ENCODE results near the gene BLCAP.
"Not testable (repeated sequence)": the region's sequence is repeated elsewhere in the genome, so short reads cannot be mapped to it uniquely, and the experiment has no call there.

The BLCAP gene

DNA sequence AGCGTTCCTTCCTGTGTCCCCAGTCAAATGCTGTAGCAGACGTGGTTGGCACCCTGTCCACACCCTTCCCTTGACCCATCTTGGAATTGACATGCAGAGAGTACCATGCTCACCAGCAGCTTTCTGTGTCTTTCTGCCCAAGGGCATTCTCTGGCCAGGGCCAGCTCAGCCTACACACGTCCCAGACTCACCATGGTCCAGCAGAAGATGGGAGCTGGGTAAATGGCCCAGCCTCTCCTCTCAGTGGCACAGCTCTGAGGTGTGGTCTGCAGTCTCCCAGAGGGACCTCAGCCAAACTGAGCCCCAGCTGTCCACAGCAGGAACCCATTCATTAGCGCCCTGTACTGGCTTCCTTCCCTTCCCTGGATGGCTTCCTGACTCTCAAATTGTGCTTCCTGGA is 31.1 kb upstream of the BLCAP start:
- no peak overlapping the region for H3K27ac ChIP-seq (replicated peaks)
- H3K27me3 ChIP-seq (ENCODE audit: insufficient read depth, poor library complexity, severe bottlenecking): peaks cover 4% of the 10 kb centered on the region
- TF ChIP-seq SPI1 (IDR thresholded peaks at IDR 0.05; ENCODE audit: borderline replicate concordance, low read depth): no peak
- TF ChIP-seq, protein P1, sequence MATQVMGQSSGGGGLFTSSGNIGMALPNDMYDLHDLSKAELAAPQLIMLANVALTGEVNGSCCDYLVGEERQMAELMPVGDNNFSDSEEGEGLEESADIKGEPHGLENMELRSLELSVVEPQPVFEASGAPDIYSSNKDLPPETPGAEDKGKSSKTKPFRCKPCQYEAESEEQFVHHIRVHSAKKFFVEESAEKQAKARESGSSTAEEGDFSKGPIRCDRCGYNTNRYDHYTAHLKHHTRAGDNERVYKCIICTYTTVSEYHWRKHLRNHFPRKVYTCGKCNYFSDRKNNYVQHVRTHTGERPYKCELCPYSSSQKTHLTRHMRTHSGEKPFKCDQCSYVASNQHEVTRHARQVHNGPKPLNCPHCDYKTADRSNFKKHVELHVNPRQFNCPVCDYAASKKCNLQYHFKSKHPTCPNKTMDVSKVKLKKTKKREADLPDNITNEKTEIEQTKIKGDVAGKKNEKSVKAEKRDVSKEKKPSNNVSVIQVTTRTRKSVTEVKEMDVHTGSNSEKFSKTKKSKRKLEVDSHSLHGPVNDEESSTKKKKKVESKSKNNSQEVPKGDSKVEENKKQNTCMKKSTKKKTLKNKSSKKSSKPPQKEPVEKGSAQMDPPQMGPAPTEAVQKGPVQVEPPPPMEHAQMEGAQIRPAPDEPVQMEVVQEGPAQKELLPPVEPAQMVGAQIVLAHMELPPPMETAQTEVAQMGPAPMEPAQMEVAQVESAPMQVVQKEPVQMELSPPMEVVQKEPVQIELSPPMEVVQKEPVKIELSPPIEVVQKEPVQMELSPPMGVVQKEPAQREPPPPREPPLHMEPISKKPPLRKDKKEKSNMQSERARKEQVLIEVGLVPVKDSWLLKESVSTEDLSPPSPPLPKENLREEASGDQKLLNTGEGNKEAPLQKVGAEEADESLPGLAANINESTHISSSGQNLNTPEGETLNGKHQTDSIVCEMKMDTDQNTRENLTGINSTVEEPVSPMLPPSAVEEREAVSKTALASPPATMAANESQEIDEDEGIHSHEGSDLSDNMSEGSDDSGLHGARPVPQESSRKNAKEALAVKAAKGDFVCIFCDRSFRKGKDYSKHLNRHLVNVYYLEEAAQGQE (IDR thresholded peaks at IDR 0.05; ENCODE audit: insufficient replicate concordance, low read depth): no peak
- TF ChIP-seq GABPA (IDR thresholded peaks at IDR 0.05; ENCODE audit: low read depth): no peak
- TF ChIP-seq, protein P2, sequence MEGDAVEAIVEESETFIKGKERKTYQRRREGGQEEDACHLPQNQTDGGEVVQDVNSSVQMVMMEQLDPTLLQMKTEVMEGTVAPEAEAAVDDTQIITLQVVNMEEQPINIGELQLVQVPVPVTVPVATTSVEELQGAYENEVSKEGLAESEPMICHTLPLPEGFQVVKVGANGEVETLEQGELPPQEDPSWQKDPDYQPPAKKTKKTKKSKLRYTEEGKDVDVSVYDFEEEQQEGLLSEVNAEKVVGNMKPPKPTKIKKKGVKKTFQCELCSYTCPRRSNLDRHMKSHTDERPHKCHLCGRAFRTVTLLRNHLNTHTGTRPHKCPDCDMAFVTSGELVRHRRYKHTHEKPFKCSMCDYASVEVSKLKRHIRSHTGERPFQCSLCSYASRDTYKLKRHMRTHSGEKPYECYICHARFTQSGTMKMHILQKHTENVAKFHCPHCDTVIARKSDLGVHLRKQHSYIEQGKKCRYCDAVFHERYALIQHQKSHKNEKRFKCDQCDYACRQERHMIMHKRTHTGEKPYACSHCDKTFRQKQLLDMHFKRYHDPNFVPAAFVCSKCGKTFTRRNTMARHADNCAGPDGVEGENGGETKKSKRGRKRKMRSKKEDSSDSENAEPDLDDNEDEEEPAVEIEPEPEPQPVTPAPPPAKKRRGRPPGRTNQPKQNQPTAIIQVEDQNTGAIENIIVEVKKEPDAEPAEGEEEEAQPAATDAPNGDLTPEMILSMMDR (IDR thresholded peaks at IDR 0.05; ENCODE audit: insufficient read depth, low read length): no peak
- no peak for TF ChIP-seq POLR2AphosphoS5 (IDR thresholded peaks at IDR 0.05; ENCODE audit: low read depth)
- DNase-seq (ENCODE audit: low read depth in 1 of 2, low spot score in 1 of 2): no peak
- no peak overlapping the region for H3K4me3 ChIP-seq (replicated peaks; ENCODE audit: insufficient read depth, low read length)

DNA sequence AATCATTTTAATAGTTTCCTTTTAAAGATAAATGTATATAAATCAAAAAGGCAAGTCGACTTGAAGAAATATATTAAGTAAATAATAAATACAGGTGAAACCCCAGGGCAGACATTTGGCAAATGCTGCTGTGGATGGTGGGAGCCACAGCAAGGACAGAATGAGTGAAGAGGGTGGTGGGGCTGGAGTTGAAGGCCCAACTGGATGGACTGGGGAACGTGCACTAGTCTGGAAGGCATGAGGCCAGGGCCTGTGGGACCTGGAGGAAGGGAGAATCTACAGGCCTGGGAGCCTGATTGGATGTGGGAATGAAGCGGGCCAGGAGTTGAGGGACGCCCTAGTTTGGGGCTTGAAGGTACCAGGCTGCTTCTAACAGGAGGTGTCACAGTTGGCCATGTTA is 30.6 kb upstream of the BLCAP start:
- no peak for DNase-seq (ENCODE audit: low read depth in 1 of 2, low spot score in 1 of 2)
- no peak overlapping the region for H3K4me3 ChIP-seq (replicated peaks; ENCODE audit: insufficient read depth, low read length)
- no peak overlapping the region for H3K27ac ChIP-seq (replicated peaks)
- peaks cover 3% of the 10 kb centered on the region for H3K27me3 ChIP-seq (ENCODE audit: insufficient read depth, poor library complexity, severe bottlenecking)
- no peak for TF ChIP-seq SPI1 (IDR thresholded peaks at IDR 0.05; ENCODE audit: borderline replicate concordance, low read depth)
- TF ChIP-seq, protein P1 (IDR thresholded peaks at IDR 0.05; ENCODE audit: insufficient replicate concordance, low read depth): no peak
- TF ChIP-seq POLR2AphosphoS5 (IDR thresholded peaks at IDR 0.05; ENCODE audit: low read depth): no peak
- TF ChIP-seq, protein P2 (IDR thresholded peaks at IDR 0.05; ENCODE audit: insufficient read depth, low read length): no peak
- no peak for TF ChIP-seq GABPA (IDR thresholded peaks at IDR 0.05; ENCODE audit: low read depth)

DNA sequence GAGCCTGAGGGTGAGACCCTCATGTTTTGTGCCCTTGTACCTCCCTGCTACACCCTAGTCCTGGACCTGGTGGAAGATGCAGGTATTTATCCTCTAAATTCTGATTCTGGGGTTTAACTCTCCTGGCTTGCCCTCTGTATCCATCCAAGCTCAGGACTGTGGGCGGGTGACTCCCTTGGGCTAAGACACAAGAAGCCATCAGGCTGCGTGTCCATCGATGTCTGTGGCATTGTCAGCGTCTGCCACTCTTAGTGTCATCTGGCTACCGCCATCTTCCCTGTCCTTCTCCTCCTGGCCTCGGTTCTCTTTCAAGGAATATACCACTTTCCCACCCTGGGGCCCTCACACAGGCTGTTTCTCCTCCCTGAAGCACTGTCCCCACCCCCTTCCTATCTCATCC is 28.9 kb upstream of the BLCAP start:
- DNase-seq (ENCODE audit: low read depth in 1 of 2, low spot score in 1 of 2): no peak
- TF ChIP-seq GABPA (IDR thresholded peaks at IDR 0.05; ENCODE audit: low read depth): no peak
- no peak for TF ChIP-seq POLR2AphosphoS5 (IDR thresholded peaks at IDR 0.05; ENCODE audit: low read depth)
- TF ChIP-seq, protein P2 (IDR thresholded peaks at IDR 0.05; ENCODE audit: insufficient read depth, low read length): no peak
- TF ChIP-seq, protein P1 (IDR thresholded peaks at IDR 0.05; ENCODE audit: insufficient replicate concordance, low read depth): no peak
- no peak for TF ChIP-seq SPI1 (IDR thresholded peaks at IDR 0.05; ENCODE audit: borderline replicate concordance, low read depth)
- Histone ChIP-seq H3K27me3 (ENCODE audit: insufficient read depth, poor library complexity, severe bottlenecking) (no peaks in the 10 kb centered on the region), H3K4me3 (replicated peaks; ENCODE audit: insufficient read depth, low read length) (no peak overlapping the region), H3K27ac (replicated peaks) (no peak overlapping the region)

DNA sequence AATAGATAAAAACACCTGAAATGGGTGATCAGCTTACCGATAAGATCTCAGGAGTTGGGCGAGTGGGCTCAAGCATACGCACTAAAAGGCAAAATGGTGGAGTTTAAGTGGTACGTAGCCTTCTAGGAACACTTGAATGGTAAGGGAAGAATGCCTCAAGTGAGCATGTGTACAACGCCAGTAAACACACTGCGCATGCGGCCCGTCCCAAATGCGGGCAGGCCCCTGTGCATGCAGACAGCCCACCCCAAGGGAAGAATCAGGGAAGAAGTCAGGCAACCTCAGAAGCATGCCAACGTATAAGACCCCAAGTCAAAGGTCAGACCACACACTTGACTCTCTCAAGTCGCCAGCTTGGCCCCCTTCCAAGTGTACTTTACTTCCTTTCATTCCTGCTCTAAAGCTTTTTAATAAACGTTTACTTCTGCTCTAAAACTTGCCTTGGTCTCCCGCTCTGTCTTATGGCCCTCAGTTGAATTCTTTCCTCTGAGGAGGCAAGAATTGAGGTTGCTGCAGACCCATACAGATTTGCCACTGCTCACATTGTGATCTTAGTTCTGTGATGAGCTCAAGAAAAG is 27.1 kb upstream of the BLCAP start:
- not testable (repeated sequence) for H3K27ac ChIP-seq (replicated peaks); H3K4me3 ChIP-seq (replicated peaks; ENCODE audit: insufficient read depth, low read length); H3K27me3 ChIP-seq (ENCODE audit: insufficient read depth, poor library complexity, severe bottlenecking); DNase-seq (ENCODE audit: low read depth in 1 of 2, low spot score in 1 of 2)

Measured in HL-60 (cell line).